DOHH2 (cell line): ENCODE data around the gene SDC1.

Source experiments
- H3F3A ChIP-seq: fragments of 200-600 bp; sonication (generic), shearing (Covaris generic); 2 replicates; pipeline ENCODE4 v1.6.0; 2016; ENCODE audit warnings: antibody characterized with exemption, mild to moderate bottlenecking; ENCODE audit not compliant: control insufficient read depth, insufficient read depth
- H3K27ac ChIP-seq: fragments of 200-600 bp; sonication (generic); 2 replicates; pipeline ENCODE4 v1.5.1; 2014; ENCODE audit warnings: low read depth, mild to moderate bottlenecking, low read length, moderate library complexity
- H3K27me3 ChIP-seq: fragments of 200-600 bp; sonication (generic); 2 replicates; pipeline ENCODE4 v1.6.1; 2014; ENCODE audit warnings: mild to moderate bottlenecking, low read length, mixed read lengths; ENCODE audit not compliant: control insufficient read depth
- H3K36me3 ChIP-seq: fragments of 200-600 bp; sonication (generic); 2 replicates; pipeline ENCODE4 v1.6.1; 2014; ENCODE audit warnings: mild to moderate bottlenecking, low read length, moderate library complexity, mixed read lengths; ENCODE audit not compliant: control insufficient read depth
- H3K4me1 ChIP-seq: fragments of 200-600 bp; sonication (generic); 2 replicates; pipeline ENCODE4 v1.6.1; 2014; ENCODE audit warnings: mild to moderate bottlenecking, low read length, mixed read lengths; ENCODE audit not compliant: control insufficient read depth
- H3K4me2 ChIP-seq: fragments of 200-600 bp; sonication (generic); 2 replicates; pipeline ENCODE4 v1.6.0; 2014; ENCODE audit warnings: mild to moderate bottlenecking, low read length, moderate library complexity
- H3K4me3 ChIP-seq: fragments of 200-600 bp; sonication (generic); 2 replicates; pipeline ENCODE4 v1.5.1; 2014; ENCODE audit warnings: mild to moderate bottlenecking, low read length, mixed read lengths
- H3K79me2 ChIP-seq: fragments of 200-600 bp; sonication (generic); 2 replicates; pipeline ENCODE4 v1.6.1; 2014; ENCODE audit warnings: mild to moderate bottlenecking, low read length, mixed read lengths; ENCODE audit not compliant: control insufficient read depth
- H3K9me2 ChIP-seq: fragments of 200-600 bp; sonication (generic); replicated peaks from 2 replicates; pipeline ENCODE4 v1.6.1; 2014; ENCODE audit warnings: mild to moderate bottlenecking, low read length, mixed read lengths; ENCODE audit not compliant: control insufficient read depth
- H3K9me3 ChIP-seq: fragments of 200-600 bp; sonication (generic); 2 replicates; pipeline ENCODE4 v1.6.1; 2014; ENCODE audit warnings: antibody characterized with exemption, low read length, mixed read lengths; ENCODE audit not compliant: control insufficient read depth, insufficient read depth
- H4K20me1 ChIP-seq: fragments of 200-600 bp; sonication (generic); 2 replicates; pipeline ENCODE4 v1.6.0; 2014; ENCODE audit warnings: low read depth, mild to moderate bottlenecking, antibody characterized with exemption, low read length, moderate library complexity; ENCODE audit not compliant: control insufficient read depth, insufficient read depth
- EZH2phosphoT487 ChIP-seq: fragments of 200-600 bp; sonication (generic); IDR thresholded peaks from 2 replicates; pipeline ENCODE4 v1.6.1; 2017; ENCODE audit warnings: borderline replicate concordance, mild to moderate bottlenecking, antibody characterized with exemption, low read length, moderate library complexity, mixed read lengths
- TF ChIP-seq, protein P1 (sequence below): fragments of 200-600 bp; sonication (generic); IDR thresholded peaks from one replicate; pipeline ENCODE4 v1.5.1; 2014; ENCODE audit warnings: antibody characterized with exemption, mild to moderate bottlenecking, low read depth, low read length; ENCODE audit not compliant: poor library complexity, severe bottlenecking

Gene SDC1

DNA sequence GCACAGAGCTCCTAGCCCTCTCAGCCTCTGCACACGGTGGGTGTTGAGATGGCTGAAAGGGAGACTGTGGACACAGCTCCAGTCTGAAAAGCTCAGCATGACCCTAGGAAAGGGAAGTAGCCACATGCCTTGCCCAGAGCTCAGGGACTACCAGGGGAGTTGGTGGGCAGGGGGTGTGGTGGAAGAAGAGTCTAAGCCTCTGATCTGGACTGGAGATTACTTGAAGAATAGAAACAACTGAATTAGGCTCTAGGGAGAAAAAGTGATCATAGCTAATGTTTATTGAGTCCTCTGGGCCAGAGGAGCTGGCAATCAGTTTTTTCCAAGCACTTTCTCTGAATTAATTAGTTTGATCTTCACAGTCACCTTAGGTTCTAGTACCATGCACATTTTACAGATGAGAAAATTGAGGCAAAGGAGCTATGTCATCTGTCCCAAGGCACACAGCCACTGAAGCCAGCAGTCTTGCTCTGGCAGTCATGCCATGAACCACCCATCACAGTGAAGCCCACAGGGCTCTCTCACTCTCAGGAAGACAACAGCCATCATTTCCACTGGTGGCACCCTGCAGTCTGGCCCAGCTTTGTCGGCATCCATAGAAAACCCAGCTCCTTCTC, 10.3 kb downstream of the SDC1 start:
- no peak overlapping the region for H3K4me2 ChIP-seq
- no peaks in the 10 kb centered on the region for H3F3A ChIP-seq
- H3K4me1 ChIP-seq = peaks cover 25% of the 10 kb centered on the region
- H3K27ac ChIP-seq = no peak overlapping the region
- H4K20me1 ChIP-seq = no peaks in the 10 kb centered on the region
- TF ChIP-seq, protein P1, sequence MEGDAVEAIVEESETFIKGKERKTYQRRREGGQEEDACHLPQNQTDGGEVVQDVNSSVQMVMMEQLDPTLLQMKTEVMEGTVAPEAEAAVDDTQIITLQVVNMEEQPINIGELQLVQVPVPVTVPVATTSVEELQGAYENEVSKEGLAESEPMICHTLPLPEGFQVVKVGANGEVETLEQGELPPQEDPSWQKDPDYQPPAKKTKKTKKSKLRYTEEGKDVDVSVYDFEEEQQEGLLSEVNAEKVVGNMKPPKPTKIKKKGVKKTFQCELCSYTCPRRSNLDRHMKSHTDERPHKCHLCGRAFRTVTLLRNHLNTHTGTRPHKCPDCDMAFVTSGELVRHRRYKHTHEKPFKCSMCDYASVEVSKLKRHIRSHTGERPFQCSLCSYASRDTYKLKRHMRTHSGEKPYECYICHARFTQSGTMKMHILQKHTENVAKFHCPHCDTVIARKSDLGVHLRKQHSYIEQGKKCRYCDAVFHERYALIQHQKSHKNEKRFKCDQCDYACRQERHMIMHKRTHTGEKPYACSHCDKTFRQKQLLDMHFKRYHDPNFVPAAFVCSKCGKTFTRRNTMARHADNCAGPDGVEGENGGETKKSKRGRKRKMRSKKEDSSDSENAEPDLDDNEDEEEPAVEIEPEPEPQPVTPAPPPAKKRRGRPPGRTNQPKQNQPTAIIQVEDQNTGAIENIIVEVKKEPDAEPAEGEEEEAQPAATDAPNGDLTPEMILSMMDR = no peak
- peaks cover 11% of the 10 kb centered on the region; the same call in 1 of the 2 replicates for H3K27me3 ChIP-seq
- H3K9me2 ChIP-seq = no peaks in the 10 kb centered on the region
- no peaks in the 10 kb centered on the region for H3K9me3 ChIP-seq
- no peak overlapping the region for H3K4me3 ChIP-seq
- no peaks in the 10 kb centered on the region for H3K36me3 ChIP-seq
- H3K79me2 ChIP-seq = no peaks in the 10 kb centered on the region

GRCh38 chr2:20213651-20214565, 11.0 kb downstream of the SDC1 start:
- Histone ChIP-seq H3K4me3 (no peak overlapping the region), H3K79me2 (no peaks in the 10 kb centered on the region), H3F3A (no peaks in the 10 kb centered on the region), H3K36me3 (no peaks in the 10 kb centered on the region), H3K4me1 (peaks cover 25% of the 10 kb centered on the region), H4K20me1 (no peaks in the 10 kb centered on the region), H3K27me3 (peaks cover 11% of the 10 kb centered on the region; the same call in 1 of the 2 replicates), H3K27ac (no peak overlapping the region), H3K4me2 (peak overlapping the region; percentile 14; the same call in 1 of the 2 replicates), H3K9me3 (no peaks in the 10 kb centered on the region), H3K9me2 (no peaks in the 10 kb centered on the region)
- TF ChIP-seq, protein P1 = no peak
- TF ChIP-seq EZH2phosphoT487 = no peak

- Histone ChIP-seq H3K79me2 (no peaks in the 10 kb centered on the region), H3K9me2 (no peaks in the 10 kb centered on the region), H3K9me3 (no peaks in the 10 kb centered on the region), H3K4me2 (no peak overlapping the region), H3K27me3 (peaks cover 11% of the 10 kb centered on the region; the same call in 1 of the 2 replicates), H3K27ac (no peak overlapping the region), H3F3A (no peaks in the 10 kb centered on the region), H3K4me1 (peaks cover 25% of the 10 kb centered on the region), H3K4me3 (no peak overlapping the region), H4K20me1 (no peaks in the 10 kb centered on the region), H3K36me3 (no peaks in the 10 kb centered on the region)
- TF ChIP-seq EZH2phosphoT487 = no peak
- TF ChIP-seq, protein P1 = no peak
These were observed 11.9 kb downstream of the SDC1 start for GRCh38 chr2:20212871-20213503.
